ENCODE measurements around the gene UNC45A.

DNA sequence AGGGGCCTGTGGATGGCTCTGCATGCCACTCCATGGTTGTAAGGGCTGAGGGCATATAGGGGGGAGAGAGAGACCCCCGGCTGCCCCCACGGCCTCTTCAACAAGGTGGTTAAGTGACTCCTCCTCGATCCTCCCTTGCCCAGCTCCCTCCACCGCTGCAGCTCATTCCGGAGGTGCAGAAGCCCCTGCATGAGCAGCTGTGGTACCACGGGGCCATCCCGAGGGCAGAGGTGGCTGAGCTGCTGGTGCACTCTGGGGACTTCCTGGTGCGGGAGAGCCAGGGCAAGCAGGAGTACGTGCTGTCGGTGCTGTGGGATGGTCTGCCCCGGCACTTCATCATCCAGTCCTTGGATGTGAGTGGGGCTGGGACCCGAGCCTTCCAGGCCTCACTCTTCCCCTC, 44.2 kb upstream of the UNC45A start:
- no peak for TF ChIP-seq POLR2A (IDR thresholded peaks at IDR 0.05)
- TF ChIP-seq, protein P1, sequence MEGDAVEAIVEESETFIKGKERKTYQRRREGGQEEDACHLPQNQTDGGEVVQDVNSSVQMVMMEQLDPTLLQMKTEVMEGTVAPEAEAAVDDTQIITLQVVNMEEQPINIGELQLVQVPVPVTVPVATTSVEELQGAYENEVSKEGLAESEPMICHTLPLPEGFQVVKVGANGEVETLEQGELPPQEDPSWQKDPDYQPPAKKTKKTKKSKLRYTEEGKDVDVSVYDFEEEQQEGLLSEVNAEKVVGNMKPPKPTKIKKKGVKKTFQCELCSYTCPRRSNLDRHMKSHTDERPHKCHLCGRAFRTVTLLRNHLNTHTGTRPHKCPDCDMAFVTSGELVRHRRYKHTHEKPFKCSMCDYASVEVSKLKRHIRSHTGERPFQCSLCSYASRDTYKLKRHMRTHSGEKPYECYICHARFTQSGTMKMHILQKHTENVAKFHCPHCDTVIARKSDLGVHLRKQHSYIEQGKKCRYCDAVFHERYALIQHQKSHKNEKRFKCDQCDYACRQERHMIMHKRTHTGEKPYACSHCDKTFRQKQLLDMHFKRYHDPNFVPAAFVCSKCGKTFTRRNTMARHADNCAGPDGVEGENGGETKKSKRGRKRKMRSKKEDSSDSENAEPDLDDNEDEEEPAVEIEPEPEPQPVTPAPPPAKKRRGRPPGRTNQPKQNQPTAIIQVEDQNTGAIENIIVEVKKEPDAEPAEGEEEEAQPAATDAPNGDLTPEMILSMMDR (IDR thresholded peaks at IDR 0.05) = no peak

All from ovary (tissue), 3 donors.